Measurements from ENCODE around the gene TRAFD1.

TRAFD1 gene

DNA sequence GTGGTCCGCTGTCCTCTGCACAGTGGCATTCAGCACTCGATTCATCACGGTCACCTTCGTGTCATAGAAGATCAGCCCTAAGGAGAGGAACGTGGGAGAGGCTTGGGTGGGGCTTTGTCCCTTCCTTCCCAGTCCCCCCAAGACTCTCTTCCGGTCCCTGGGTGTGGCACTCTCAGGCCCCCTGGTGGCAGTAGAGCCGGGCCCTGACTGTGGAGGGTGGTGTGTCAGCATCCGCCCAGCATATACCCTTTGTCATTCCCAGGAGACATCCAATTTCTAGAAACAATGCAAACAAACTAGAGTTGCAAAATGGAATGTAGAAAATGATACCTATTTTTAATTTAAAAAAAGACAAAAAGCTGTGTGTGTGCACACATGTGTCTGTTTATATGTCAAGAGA, 45.0 kb downstream of the TRAFD1 start:
- no CpG with 5 or more reads among the region's 8 CpGs for WGBS, 2 donors (ENCODE audit: extremely low coverage in 2 of 2, insufficient read length in 2 of 2, insufficient replicate concordance in 1 of 2)
- Histone ChIP-seq H2AK5ac (ENCODE audit: low read depth, low read length) (no peak overlapping the region), H4K91ac (ENCODE audit: low read depth, low read length, poor library complexity) (no peak overlapping the region), H2AFZ (ENCODE audit: low read length) (no peak overlapping the region), H3K4me2 (ENCODE audit: insufficient read depth, low read length, poor library complexity, severe bottlenecking) (no peak overlapping the region), H2BK5ac (ENCODE audit: low read length) (no peak overlapping the region), H4K8ac (ENCODE audit: low read depth, low read length) (no peak overlapping the region), H2BK12ac (ENCODE audit: low read length) (no peak overlapping the region), H3K36me3 (replicated peaks in 1 of 2; ENCODE audit: control insufficient read depth in 2 of 2, insufficient read depth in 2 of 2, low read length in 2 of 2) (peaks cover 11 to 84% of the 10 kb centered on the region in 2 donors), H3K27me3 (ENCODE audit: control insufficient read depth in 3 of 3, insufficient read depth in 3 of 3, low read depth in 1 of 3, low read length in 3 of 3) (no peaks in the 10 kb centered on the region), H3K4me3 (ENCODE audit: low read length in 2 of 2) (no peak overlapping the region), H3K79me1 (ENCODE audit: low read depth, low read length) (peaks cover 1% of the 10 kb centered on the region), H2BK120ac (ENCODE audit: low read depth, low read length) (no peak overlapping the region), H3K27ac (replicated peaks; ENCODE audit: low read length) (no peak overlapping the region), H3K9ac (ENCODE audit: low read depth, low read length, poor library complexity) (no peak overlapping the region), H3K9me3 (replicated peaks in 1 of 2; ENCODE audit: control insufficient read depth in 2 of 2, insufficient read depth in 1 of 2, low read depth in 1 of 2, low read length in 2 of 2) (no peaks in the 10 kb centered on the region), H3K14ac (ENCODE audit: low read length) (no peak overlapping the region), H3K4ac (ENCODE audit: low read length) (no peak overlapping the region), H2BK15ac (ENCODE audit: low read length) (no peak overlapping the region), H3K4me1 (ENCODE audit: control insufficient read depth in 2 of 2, insufficient read depth in 1 of 2, low read depth in 1 of 2, low read length in 2 of 2) (no peaks in the 10 kb centered on the region), H3K18ac (ENCODE audit: low read length) (no peak overlapping the region), H3K23ac (ENCODE audit: low read depth, low read length, poor library complexity) (no peak overlapping the region)
- no peak for DNase-seq (ENCODE audit: low spot score)

DNA sequence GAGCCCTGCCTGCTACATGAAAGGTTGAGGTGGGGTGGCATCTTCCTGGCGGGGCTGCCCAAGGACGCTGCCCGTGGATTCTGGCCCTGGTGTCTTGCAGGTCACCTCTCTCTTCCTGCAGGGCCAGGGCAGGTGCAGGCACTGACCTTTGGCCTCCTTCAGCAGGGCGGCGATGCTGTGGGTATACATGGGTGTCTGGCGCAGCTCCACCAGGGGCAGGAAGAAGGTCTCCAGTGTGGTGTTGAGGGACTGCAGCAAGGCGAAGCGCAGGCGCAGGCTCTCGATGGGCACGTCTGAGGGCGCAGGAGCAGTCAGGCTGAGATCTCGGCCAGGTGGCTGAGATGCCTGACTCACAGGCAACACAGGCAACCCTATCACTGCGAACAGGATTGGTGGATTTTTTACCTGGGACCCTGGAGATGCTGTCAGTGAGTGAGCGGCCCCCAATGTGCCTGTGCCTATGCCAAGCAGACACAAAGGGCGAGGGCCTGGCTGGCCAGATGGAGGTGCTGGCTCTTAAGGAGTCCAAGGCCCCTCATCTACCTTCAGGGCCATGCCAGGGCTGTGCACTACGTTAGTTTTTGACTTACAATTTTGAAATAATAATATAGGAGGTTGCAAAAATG, 45.7 kb downstream of the TRAFD1 start:
- H2AK5ac ChIP-seq (ENCODE audit: low read depth, low read length), result no peak overlapping the region
- no peak overlapping the region for H3K4ac ChIP-seq (ENCODE audit: low read length)
- H3K27me3 ChIP-seq (ENCODE audit: control insufficient read depth in 3 of 3, insufficient read depth in 3 of 3, low read depth in 1 of 3, low read length in 3 of 3), result no peaks in the 10 kb centered on the region
- peak overlapping the region in 1 of 2 donors; percentile 10 for H3K4me3 ChIP-seq (ENCODE audit: low read length in 2 of 2)
- H2BK12ac ChIP-seq (ENCODE audit: low read length), result no peak overlapping the region
- peaks cover 1% of the 10 kb centered on the region for H3K79me1 ChIP-seq (ENCODE audit: low read depth, low read length)
- no peaks in the 10 kb centered on the region for H3K9me3 ChIP-seq (replicated peaks in 1 of 2; ENCODE audit: control insufficient read depth in 2 of 2, insufficient read depth in 1 of 2, low read depth in 1 of 2, low read length in 2 of 2)
- no peak overlapping the region for H2BK15ac ChIP-seq (ENCODE audit: low read length)
- H2AFZ ChIP-seq (ENCODE audit: low read length), result no peak overlapping the region
- no peak overlapping the region for H3K27ac ChIP-seq (replicated peaks; ENCODE audit: low read length)
- peaks cover 16 to 85% of the 10 kb centered on the region in 2 donors for H3K36me3 ChIP-seq (replicated peaks in 1 of 2; ENCODE audit: control insufficient read depth in 2 of 2, insufficient read depth in 2 of 2, low read length in 2 of 2)
- no CpG with 5 or more reads among the region's 17 CpGs for WGBS, 2 donors (ENCODE audit: extremely low coverage in 2 of 2, insufficient read length in 2 of 2, insufficient replicate concordance in 1 of 2)
- peak overlapping the region; percentile 39 for H2BK5ac ChIP-seq (ENCODE audit: low read length)
- H3K23ac ChIP-seq (ENCODE audit: low read depth, low read length, poor library complexity), result peak overlapping the region; percentile 65
- no peak for DNase-seq (ENCODE audit: low spot score)
- H3K4me2 ChIP-seq (ENCODE audit: insufficient read depth, low read length, poor library complexity, severe bottlenecking), result no peak overlapping the region
- peak overlapping the region; percentile 50 for H3K9ac ChIP-seq (ENCODE audit: low read depth, low read length, poor library complexity)
- no peak overlapping the region for H3K18ac ChIP-seq (ENCODE audit: low read length)
- H2BK120ac ChIP-seq (ENCODE audit: low read depth, low read length), result no peak overlapping the region
- peak overlapping the region; percentile 47 for H3K14ac ChIP-seq (ENCODE audit: low read length)
- H3K4me1 ChIP-seq (ENCODE audit: control insufficient read depth in 2 of 2, insufficient read depth in 1 of 2, low read depth in 1 of 2, low read length in 2 of 2), result no peaks in the 10 kb centered on the region
- no peak overlapping the region for H4K8ac ChIP-seq (ENCODE audit: low read depth, low read length)
- H4K91ac ChIP-seq (ENCODE audit: low read depth, low read length, poor library complexity), result no peak overlapping the region

DNA sequence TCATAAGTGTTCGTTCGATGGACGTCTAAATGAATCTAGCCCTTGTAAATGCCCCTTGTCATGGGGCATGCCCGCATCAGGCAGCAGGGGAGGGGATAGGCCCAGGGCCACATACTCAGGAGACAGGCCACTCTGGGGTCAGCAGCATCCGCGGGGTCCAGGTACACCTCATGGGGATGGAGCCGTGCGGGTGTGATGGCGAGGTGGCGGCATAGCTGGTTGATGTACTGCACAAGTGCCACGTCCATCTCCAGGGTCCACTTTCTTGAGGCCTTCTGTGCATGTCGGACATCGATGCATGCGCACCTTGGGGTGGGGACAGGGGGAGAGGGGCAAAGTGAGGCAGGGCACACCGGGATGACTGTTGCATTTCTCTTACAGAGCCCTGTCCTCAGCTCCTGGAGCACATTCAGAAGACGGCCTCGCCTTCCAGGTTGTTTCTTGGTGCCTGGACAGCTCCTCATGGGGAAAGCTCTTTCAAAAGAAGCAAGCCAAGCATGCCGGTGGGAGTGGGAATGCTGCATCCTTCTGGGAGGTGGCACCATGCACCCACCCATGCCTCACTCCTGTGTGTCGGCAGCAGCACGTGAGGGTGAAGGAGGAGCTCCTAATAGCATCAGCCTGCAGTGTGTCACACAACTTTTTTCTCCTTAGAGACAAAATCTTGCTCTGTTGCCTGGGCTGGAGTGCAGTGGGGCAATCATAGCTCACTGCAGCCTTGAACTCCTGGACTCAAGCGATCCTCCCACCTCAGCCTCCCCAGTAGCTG, 47.4 kb downstream of the TRAFD1 start:
- Histone ChIP-seq H3K27me3 (ENCODE audit: control insufficient read depth in 3 of 3, insufficient read depth in 3 of 3, low read depth in 1 of 3, low read length in 3 of 3) (no peaks in the 10 kb centered on the region), H3K36me3 (replicated peaks in 1 of 2; ENCODE audit: control insufficient read depth in 2 of 2, insufficient read depth in 2 of 2, low read length in 2 of 2) (peaks cover 21 to 83% of the 10 kb centered on the region in 2 donors), H3K4me1 (ENCODE audit: control insufficient read depth in 2 of 2, insufficient read depth in 1 of 2, low read depth in 1 of 2, low read length in 2 of 2) (no peaks in the 10 kb centered on the region), H3K9me3 (replicated peaks in 1 of 2; ENCODE audit: control insufficient read depth in 2 of 2, insufficient read depth in 1 of 2, low read depth in 1 of 2, low read length in 2 of 2) (no peaks in the 10 kb centered on the region), H3K27ac (replicated peaks; ENCODE audit: low read length) (no peak overlapping the region), H3K4ac (ENCODE audit: low read length) (no peak overlapping the region), H3K79me1 (ENCODE audit: low read depth, low read length) (no peaks in the 10 kb centered on the region), H3K14ac (ENCODE audit: low read length) (no peak overlapping the region), H3K4me2 (ENCODE audit: insufficient read depth, low read length, poor library complexity, severe bottlenecking) (no peak overlapping the region), H2BK5ac (ENCODE audit: low read length) (no peak overlapping the region), H3K4me3 (ENCODE audit: low read length in 2 of 2) (no peak overlapping the region), H2BK15ac (ENCODE audit: low read length) (no peak overlapping the region), H2BK120ac (ENCODE audit: low read depth, low read length) (no peak overlapping the region), H4K8ac (ENCODE audit: low read depth, low read length) (no peak overlapping the region), H2BK12ac (ENCODE audit: low read length) (no peak overlapping the region), H3K23ac (ENCODE audit: low read depth, low read length, poor library complexity) (peak overlapping the region; percentile 16), H3K18ac (ENCODE audit: low read length) (no peak overlapping the region), H2AFZ (ENCODE audit: low read length) (no peak overlapping the region), H2AK5ac (ENCODE audit: low read depth, low read length) (no peak overlapping the region), H3K9ac (ENCODE audit: low read depth, low read length, poor library complexity) (no peak overlapping the region), H4K91ac (ENCODE audit: low read depth, low read length, poor library complexity) (no peak overlapping the region)
- DNase-seq (ENCODE audit: low spot score), result no peak
- no CpG with 5 or more reads among the region's 21 CpGs for WGBS, 2 donors (ENCODE audit: extremely low coverage in 2 of 2, insufficient read length in 2 of 2, insufficient replicate concordance in 1 of 2)

DNA sequence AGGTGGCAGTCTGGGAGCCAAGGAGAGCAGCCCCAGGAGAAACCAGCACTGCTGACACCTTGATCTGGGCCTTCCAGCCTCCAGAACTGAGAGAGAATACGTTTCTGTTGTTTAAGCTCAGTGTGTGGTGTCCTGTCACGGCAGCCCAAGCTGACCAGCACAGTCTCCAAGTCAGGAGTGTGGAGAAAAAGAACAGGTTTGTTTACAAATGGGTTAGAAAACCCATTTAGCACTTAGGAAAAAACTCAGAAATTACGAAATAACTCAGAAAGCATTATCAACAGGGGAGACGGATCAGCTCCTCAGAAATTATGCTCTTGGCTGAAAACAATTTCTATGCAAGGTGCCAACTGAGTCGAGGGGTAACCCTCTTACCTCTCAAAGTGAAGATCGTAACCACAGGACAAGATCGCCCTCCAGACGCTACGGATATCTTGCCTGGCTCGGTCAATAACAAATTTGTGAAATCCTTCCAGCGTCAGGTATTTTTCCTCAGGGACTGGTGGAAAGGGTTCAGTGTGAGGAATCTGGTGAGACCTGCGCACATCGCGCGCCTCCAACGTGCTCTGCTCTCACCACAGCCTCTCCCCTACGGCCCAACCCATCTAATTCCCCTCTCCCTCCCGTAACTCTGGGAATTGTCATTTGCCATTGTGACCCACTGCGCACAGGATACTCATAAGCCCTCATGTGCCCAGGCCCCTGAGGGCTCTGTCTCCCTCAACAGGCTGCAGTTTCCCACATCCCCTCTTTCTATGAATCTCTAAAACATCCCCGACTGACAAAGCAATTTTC, 50.2 kb downstream of the TRAFD1 start:
- Histone ChIP-seq H3K4ac (ENCODE audit: low read length) (no peak overlapping the region), H3K9ac (ENCODE audit: low read depth, low read length, poor library complexity) (no peak overlapping the region), H3K27ac (replicated peaks; ENCODE audit: low read length) (no peak overlapping the region), H2BK15ac (ENCODE audit: low read length) (no peak overlapping the region), H2BK120ac (ENCODE audit: low read depth, low read length) (no peak overlapping the region), H3K4me2 (ENCODE audit: insufficient read depth, low read length, poor library complexity, severe bottlenecking) (no peak overlapping the region), H3K14ac (ENCODE audit: low read length) (no peak overlapping the region), H3K27me3 (ENCODE audit: control insufficient read depth in 3 of 3, insufficient read depth in 3 of 3, low read depth in 1 of 3, low read length in 3 of 3) (no peaks in the 10 kb centered on the region), H4K91ac (ENCODE audit: low read depth, low read length, poor library complexity) (no peak overlapping the region), H2BK5ac (ENCODE audit: low read length) (no peak overlapping the region), H3K23ac (ENCODE audit: low read depth, low read length, poor library complexity) (no peak overlapping the region), H2AFZ (ENCODE audit: low read length) (no peak overlapping the region), H3K9me3 (replicated peaks in 1 of 2; ENCODE audit: control insufficient read depth in 2 of 2, insufficient read depth in 1 of 2, low read depth in 1 of 2, low read length in 2 of 2) (no peaks in the 10 kb centered on the region), H2BK12ac (ENCODE audit: low read length) (no peak overlapping the region), H3K36me3 (replicated peaks in 1 of 2; ENCODE audit: control insufficient read depth in 2 of 2, insufficient read depth in 2 of 2, low read length in 2 of 2) (peaks cover 29 to 85% of the 10 kb centered on the region in 2 donors), H3K4me1 (ENCODE audit: control insufficient read depth in 2 of 2, insufficient read depth in 1 of 2, low read depth in 1 of 2, low read length in 2 of 2) (no peaks in the 10 kb centered on the region), H2AK5ac (ENCODE audit: low read depth, low read length) (no peak overlapping the region), H3K4me3 (ENCODE audit: low read length in 2 of 2) (no peak overlapping the region), H4K8ac (ENCODE audit: low read depth, low read length) (no peak overlapping the region), H3K18ac (ENCODE audit: low read length) (no peak overlapping the region), H3K79me1 (ENCODE audit: low read depth, low read length) (peaks cover 2% of the 10 kb centered on the region)
- WGBS, 2 donors (ENCODE audit: extremely low coverage in 2 of 2, insufficient read length in 2 of 2, insufficient replicate concordance in 1 of 2), result no CpG with 5 or more reads among the region's 20 CpGs
- no peak for DNase-seq (ENCODE audit: low spot score)
